Activated T-helper 1 cell treated with Interleukin-2 at 50 U/mL for 16 hours (primary cell): ENCODE results near the gene NKD2.

Experiments
- DNase-seq: peaks from one replicate; pipeline ENCODE4 v3.0.0-alpha.2; 2020; ENCODE audit warnings: low read depth

NKD2 gene

GRCh38 chr5:1029945-1030625, 21.5 kb downstream of the NKD2 start:
- no peak for DNase-seq

GRCh38 chr5:1030801-1031271, 22.2 kb downstream of the NKD2 start:
- DNase-seq = no peak

GRCh38 chr5:1031306-1031959, 22.8 kb downstream of the NKD2 start:
- no peak for DNase-seq

GRCh38 chr5:1032011-1032410, 23.4 kb downstream of the NKD2 start:
- no peak for DNase-seq

GRCh38 chr5:1032551-1033027, 24.0 kb downstream of the NKD2 start:
- DNase-seq = no peak

GRCh38 chr5:1033178-1033577, 24.6 kb downstream of the NKD2 start:
- DNase-seq = no peak

GRCh38 chr5:1033606-1034420, 25.2 kb downstream of the NKD2 start:
- no peak for DNase-seq

- no peak for DNase-seq
Measured at GRCh38 chr5:1034421-1034905, 25.9 kb downstream of the NKD2 start.

GRCh38 chr5:1034986-1035385, 26.4 kb downstream of the NKD2 start:
- no peak for DNase-seq

GRCh38 chr5:1035421-1036405, 27.1 kb downstream of the NKD2 start:
- DNase-seq = no peak

GRCh38 chr5:1036504-1037122, 28.0 kb downstream of the NKD2 start:
- DNase-seq = no peak

GRCh38 chr5:1037123-1037670, 28.6 kb downstream of the NKD2 start:
- no peak for DNase-seq

- no peak for DNase-seq
Measured at GRCh38 chr5:1037671-1038416, 29.2 kb downstream of the NKD2 start.

GRCh38 chr5:1038417-1039209, 30.0 kb downstream of the NKD2 start:
- no peak for DNase-seq

- DNase-seq = no peak
Measured at GRCh38 chr5:1039210-1039548, 30.6 kb downstream of the NKD2 start.

- DNase-seq = no peak
Measured at GRCh38 chr5:1039706-1040260, 31.2 kb downstream of the NKD2 start.

GRCh38 chr5:1040571-1040970, 32.0 kb downstream of the NKD2 start:
- no peak for DNase-seq

GRCh38 chr5:1041225-1042143, 32.9 kb downstream of the NKD2 start:
- no peak for DNase-seq
